ENCODE measurements around the gene NME3.

Gene NME3

DNA sequence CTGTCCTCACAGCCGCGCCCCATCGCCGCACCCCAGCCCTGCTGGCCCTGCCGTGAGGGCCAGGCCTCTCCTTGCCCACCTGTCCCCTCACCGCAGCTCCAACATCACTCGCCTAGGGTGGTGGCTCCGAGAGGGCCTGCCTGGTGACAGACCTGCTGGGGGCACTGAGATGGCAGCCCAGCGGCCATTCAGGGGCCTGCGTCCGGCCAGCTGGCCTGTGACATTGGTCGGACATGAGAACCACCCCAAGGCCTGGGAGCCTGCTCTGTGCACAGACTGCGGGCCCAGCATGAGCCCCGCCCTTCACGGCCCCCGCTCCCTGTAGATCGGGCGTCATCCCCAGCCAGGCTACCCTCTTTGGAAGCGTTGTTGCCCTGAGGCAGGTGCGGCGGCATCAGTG lies 11.8 kb downstream of the NME3 start:
- DNase-seq (ENCODE audit: extremely low read depth, low read depth) = no peak
- no peak overlapping the region for H3K4me3 ChIP-seq (replicated peaks; ENCODE audit: low read depth, low read length)
- TF ChIP-seq, protein P1, sequence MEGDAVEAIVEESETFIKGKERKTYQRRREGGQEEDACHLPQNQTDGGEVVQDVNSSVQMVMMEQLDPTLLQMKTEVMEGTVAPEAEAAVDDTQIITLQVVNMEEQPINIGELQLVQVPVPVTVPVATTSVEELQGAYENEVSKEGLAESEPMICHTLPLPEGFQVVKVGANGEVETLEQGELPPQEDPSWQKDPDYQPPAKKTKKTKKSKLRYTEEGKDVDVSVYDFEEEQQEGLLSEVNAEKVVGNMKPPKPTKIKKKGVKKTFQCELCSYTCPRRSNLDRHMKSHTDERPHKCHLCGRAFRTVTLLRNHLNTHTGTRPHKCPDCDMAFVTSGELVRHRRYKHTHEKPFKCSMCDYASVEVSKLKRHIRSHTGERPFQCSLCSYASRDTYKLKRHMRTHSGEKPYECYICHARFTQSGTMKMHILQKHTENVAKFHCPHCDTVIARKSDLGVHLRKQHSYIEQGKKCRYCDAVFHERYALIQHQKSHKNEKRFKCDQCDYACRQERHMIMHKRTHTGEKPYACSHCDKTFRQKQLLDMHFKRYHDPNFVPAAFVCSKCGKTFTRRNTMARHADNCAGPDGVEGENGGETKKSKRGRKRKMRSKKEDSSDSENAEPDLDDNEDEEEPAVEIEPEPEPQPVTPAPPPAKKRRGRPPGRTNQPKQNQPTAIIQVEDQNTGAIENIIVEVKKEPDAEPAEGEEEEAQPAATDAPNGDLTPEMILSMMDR (IDR thresholded peaks at IDR 0.05; ENCODE audit: low read depth, low read length, missing control alignments) = no peak

DNA sequence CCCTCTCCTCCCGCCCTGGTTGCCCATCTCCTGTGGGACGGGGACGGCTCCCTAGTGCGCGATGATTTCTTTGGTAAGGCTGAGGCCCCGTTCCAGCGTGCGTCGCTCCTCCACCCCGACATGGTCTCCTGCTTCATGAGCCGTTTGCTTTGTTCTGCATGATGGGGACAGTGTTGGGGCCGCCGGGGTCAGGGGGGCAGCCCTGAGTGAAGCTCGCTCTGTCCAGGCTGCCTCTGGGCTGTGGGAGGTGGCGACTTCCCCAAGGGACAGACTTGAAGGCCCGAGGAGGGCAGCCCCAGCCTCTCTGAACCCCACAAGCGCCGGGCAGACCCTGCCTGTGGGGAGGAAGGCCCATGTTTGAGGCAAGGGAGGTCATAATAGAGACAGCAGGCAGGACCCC lies 12.4 kb downstream of the NME3 start:
- no peak for DNase-seq (ENCODE audit: extremely low read depth, low read depth)
- TF ChIP-seq, protein P1 (IDR thresholded peaks at IDR 0.05; ENCODE audit: low read depth, low read length, missing control alignments) = no peak
- H3K4me3 ChIP-seq (replicated peaks; ENCODE audit: low read depth, low read length) = no peak overlapping the region

DNA sequence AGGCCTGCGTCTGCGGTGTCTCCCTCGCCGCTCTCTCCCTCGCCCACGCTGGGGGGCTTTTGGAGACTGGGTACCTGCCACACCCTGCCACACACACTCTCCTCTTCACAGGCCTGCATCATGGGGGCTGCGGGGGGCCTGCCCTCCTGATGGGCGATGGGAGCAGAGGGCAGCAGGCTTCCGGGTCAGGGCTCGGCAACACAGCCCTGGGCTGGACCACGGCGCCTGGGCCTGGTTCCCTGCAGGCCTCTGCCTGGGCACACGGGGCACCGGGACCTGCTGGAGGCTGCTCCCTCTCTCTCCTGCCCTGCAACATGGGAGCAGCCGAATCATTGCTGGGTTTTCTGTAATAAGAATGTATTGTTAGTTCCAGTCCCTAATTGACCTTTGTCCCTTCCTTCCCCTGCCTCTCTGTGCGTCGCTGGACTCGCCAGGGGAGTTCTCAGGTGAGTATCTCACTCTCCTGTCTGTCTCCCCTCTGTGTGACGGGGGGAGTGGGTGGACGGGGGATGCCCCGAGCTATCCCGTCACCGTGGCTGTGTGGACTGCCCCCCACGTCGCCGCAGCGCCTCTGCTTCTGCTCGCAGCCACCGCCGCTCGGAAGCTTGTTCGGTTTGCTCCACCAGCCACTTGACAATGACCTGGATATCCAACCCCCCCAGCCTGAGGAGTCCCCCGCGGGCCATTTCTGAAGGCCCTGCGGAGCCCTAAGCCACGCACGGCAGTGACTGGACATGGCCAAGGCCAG lies 13.5 kb downstream of the NME3 start:
- H3K4me3 ChIP-seq (replicated peaks; ENCODE audit: low read depth, low read length) = no peak overlapping the region
- TF ChIP-seq, protein P1 (IDR thresholded peaks at IDR 0.05; ENCODE audit: low read depth, low read length, missing control alignments) = no peak
- DNase-seq (ENCODE audit: extremely low read depth, low read depth) = no peak

DNA sequence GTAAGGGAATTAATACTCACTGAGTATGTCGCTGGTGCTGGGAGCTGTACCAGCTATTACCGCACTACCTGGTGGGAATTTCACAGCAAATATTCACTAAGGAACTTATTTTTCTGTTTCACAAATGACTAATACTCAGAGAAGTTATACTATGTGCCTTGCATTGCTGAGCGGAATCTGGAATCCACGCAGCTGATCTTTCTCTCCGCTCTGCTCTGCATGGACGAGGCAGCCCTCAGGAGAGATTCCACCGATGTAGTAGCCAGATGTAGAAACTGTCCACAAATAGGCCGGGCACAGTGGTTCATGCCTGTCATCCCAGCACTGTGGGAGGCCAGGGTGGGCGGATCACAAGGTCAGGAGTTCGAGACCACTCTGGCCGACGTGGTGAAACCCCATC lies 17.1 kb downstream of the NME3 start:
- no peak overlapping the region for H3K4me3 ChIP-seq (replicated peaks; ENCODE audit: low read depth, low read length)
- TF ChIP-seq, protein P1 (IDR thresholded peaks at IDR 0.05; ENCODE audit: low read depth, low read length, missing control alignments) = no peak
- no peak for DNase-seq (ENCODE audit: extremely low read depth, low read depth)

DNA sequence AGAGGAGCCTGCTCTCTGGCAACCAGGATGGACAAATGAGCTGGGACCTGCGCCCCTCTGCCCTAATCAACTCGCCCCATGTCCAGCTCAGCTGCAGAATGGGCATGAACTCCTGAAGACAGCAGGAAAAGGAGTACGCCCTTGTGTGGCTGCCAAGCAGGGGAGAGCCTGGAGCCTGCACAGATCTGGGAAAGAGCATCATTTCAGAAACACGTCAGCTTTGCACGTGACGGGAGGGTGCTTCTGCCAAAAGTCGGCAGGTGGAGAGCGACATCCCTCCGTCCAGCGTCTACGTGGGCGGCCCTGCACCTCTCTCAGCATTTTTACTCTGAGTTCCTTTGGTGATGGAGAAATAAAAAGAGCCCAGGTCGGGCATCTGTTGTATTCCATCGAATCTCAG lies 18.5 kb downstream of the NME3 start:
- no peak overlapping the region for H3K4me3 ChIP-seq (replicated peaks; ENCODE audit: low read depth, low read length)
- no peak for DNase-seq (ENCODE audit: extremely low read depth, low read depth)
- TF ChIP-seq, protein P1 (IDR thresholded peaks at IDR 0.05; ENCODE audit: low read depth, low read length, missing control alignments) = no peak

DNA sequence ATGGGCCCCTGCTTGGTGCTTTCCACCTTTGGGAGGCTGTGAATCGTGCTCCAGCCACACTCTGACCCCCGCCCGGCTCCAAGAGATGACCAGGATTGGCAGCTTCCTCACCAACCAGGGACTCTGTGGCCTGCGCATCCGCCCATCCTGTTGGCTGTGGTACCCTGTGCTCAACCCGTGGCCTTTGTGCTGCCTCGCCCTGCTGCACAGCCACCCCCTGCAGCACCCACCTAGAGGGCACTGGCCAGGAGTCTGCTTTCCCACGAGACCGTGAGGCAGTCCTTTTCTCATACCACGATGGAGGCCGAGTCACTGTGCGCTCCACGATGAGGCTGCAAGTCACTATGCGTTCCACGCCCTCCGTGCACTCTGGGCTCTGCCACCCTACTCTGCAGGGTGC lies 19.4 kb downstream of the NME3 start:
- H3K4me3 ChIP-seq (replicated peaks; ENCODE audit: low read depth, low read length) = no peak overlapping the region
- TF ChIP-seq, protein P1 (IDR thresholded peaks at IDR 0.05; ENCODE audit: low read depth, low read length, missing control alignments) = no peak
- DNase-seq (ENCODE audit: extremely low read depth, low read depth) = no peak
